ENCODE data around the gene RHBDL2.
"Not testable (repeated sequence)": the region's sequence is repeated elsewhere in the genome, so short reads cannot be mapped to it uniquely, and the experiment has no call there.

The RHBDL2 gene

GRCh38 chr1:38867208-38867607, 74.4 kb downstream of the RHBDL2 start:
- no peaks in the 10 kb centered on the region for H3K4me1 ChIP-seq (ENCODE audit: control insufficient read depth, insufficient read depth, low read length)
- H3K4me3 ChIP-seq (ENCODE audit: low read length): no peak overlapping the region
- H3K27me3 ChIP-seq (ENCODE audit: control insufficient read depth, insufficient read depth, low read length): no peaks in the 10 kb centered on the region
- no peaks in the 10 kb centered on the region for H3K36me3 ChIP-seq (ENCODE audit: control insufficient read depth, insufficient read depth, low read length)
- no peaks in the 10 kb centered on the region for H3K9me3 ChIP-seq (ENCODE audit: control insufficient read depth, low read length)
- no peak overlapping the region for H3K9ac ChIP-seq (ENCODE audit: low read length)

- Histone ChIP-seq H3K9ac (ENCODE audit: low read length) (no peak overlapping the region), H3K4me3 (ENCODE audit: low read length) (no peak overlapping the region), H3K4me1 (ENCODE audit: control insufficient read depth, insufficient read depth, low read length) (peaks cover 4% of the 10 kb centered on the region), H3K9me3 (ENCODE audit: control insufficient read depth, low read length) (no peaks in the 10 kb centered on the region), H3K36me3 (ENCODE audit: control insufficient read depth, insufficient read depth, low read length) (no peaks in the 10 kb centered on the region), H3K27me3 (ENCODE audit: control insufficient read depth, insufficient read depth, low read length) (no peaks in the 10 kb centered on the region)
Observed at GRCh38 chr1:38865112-38865715, 76.4 kb downstream of the RHBDL2 start.

GRCh38 chr1:38860454-38860795, 81.2 kb downstream of the RHBDL2 start:
- H3K4me1 ChIP-seq (ENCODE audit: control insufficient read depth, insufficient read depth, low read length): peaks cover 13% of the 10 kb centered on the region
- peak overlapping the region; percentile 77 for H3K9ac ChIP-seq (ENCODE audit: low read length)
- no peaks in the 10 kb centered on the region for H3K9me3 ChIP-seq (ENCODE audit: control insufficient read depth, low read length)
- peak overlapping the region; percentile 86 for H3K4me3 ChIP-seq (ENCODE audit: low read length)
- H3K36me3 ChIP-seq (ENCODE audit: control insufficient read depth, insufficient read depth, low read length): no peaks in the 10 kb centered on the region
- no peaks in the 10 kb centered on the region for H3K27me3 ChIP-seq (ENCODE audit: control insufficient read depth, insufficient read depth, low read length)

- no peaks in the 10 kb centered on the region for H3K9me3 ChIP-seq (ENCODE audit: control insufficient read depth, low read length)
- H3K36me3 ChIP-seq (ENCODE audit: control insufficient read depth, insufficient read depth, low read length): no peaks in the 10 kb centered on the region
- peak within 1 kb of the TSS; percentile 90 for H3K9ac ChIP-seq (ENCODE audit: low read length)
- H3K4me1 ChIP-seq (ENCODE audit: control insufficient read depth, insufficient read depth, low read length): peaks cover 13% of the 10 kb centered on the region
- no peaks in the 10 kb centered on the region for H3K27me3 ChIP-seq (ENCODE audit: control insufficient read depth, insufficient read depth, low read length)
- H3K4me3 ChIP-seq (ENCODE audit: low read length): peak within 1 kb of the TSS; percentile 86
Observed at GRCh38 chr1:38859561-38860453, 81.8 kb downstream of the RHBDL2 start, which contains the start of gene RRAGC. Gene RRAGC (minus strand): TSS chr1:38859772. CDS start chr1:38859646, 126 bp downstream.

GRCh38 chr1:38858833-38859560, 82.6 kb downstream of the RHBDL2 start:
- peak overlapping the region; percentile 53 for H3K4me3 ChIP-seq (ENCODE audit: low read length)
- peaks cover 13% of the 10 kb centered on the region for H3K4me1 ChIP-seq (ENCODE audit: control insufficient read depth, insufficient read depth, low read length)
- no peaks in the 10 kb centered on the region for H3K36me3 ChIP-seq (ENCODE audit: control insufficient read depth, insufficient read depth, low read length)
- H3K27me3 ChIP-seq (ENCODE audit: control insufficient read depth, insufficient read depth, low read length): no peaks in the 10 kb centered on the region
- peak overlapping the region; percentile 90 for H3K9ac ChIP-seq (ENCODE audit: low read length)
- no peaks in the 10 kb centered on the region for H3K9me3 ChIP-seq (ENCODE audit: control insufficient read depth, low read length)

- Histone ChIP-seq H3K36me3 (ENCODE audit: control insufficient read depth, insufficient read depth, low read length) (peaks cover 3% of the 10 kb centered on the region), H3K9ac (ENCODE audit: low read length) (no peak overlapping the region), H3K4me3 (ENCODE audit: low read length) (no peak overlapping the region), H3K27me3 (ENCODE audit: control insufficient read depth, insufficient read depth, low read length) (no peaks in the 10 kb centered on the region), H3K4me1 (ENCODE audit: control insufficient read depth, insufficient read depth, low read length) (peaks cover 7% of the 10 kb centered on the region), H3K9me3 (ENCODE audit: control insufficient read depth, low read length) (no peaks in the 10 kb centered on the region)
Observed at GRCh38 chr1:38852780-38853179, 88.8 kb downstream of the RHBDL2 start.

GRCh38 chr1:38848071-38848470, 93.6 kb downstream of the RHBDL2 start:
- H3K36me3 ChIP-seq (ENCODE audit: control insufficient read depth, insufficient read depth, low read length): peaks cover 3% of the 10 kb centered on the region
- no peaks in the 10 kb centered on the region for H3K4me1 ChIP-seq (ENCODE audit: control insufficient read depth, insufficient read depth, low read length)
- H3K4me3 ChIP-seq (ENCODE audit: low read length): no peak overlapping the region
- no peaks in the 10 kb centered on the region for H3K9me3 ChIP-seq (ENCODE audit: control insufficient read depth, low read length)
- no peak overlapping the region for H3K9ac ChIP-seq (ENCODE audit: low read length)
- H3K27me3 ChIP-seq (ENCODE audit: control insufficient read depth, insufficient read depth, low read length): no peaks in the 10 kb centered on the region

GRCh38 chr1:38846210-38846609, 95.4 kb downstream of the RHBDL2 start:
- no peaks in the 10 kb centered on the region for H3K4me1 ChIP-seq (ENCODE audit: control insufficient read depth, insufficient read depth, low read length)
- H3K9ac ChIP-seq (ENCODE audit: low read length): no peak overlapping the region
- H3K4me3 ChIP-seq (ENCODE audit: low read length): no peak overlapping the region
- H3K9me3 ChIP-seq (ENCODE audit: control insufficient read depth, low read length): no peaks in the 10 kb centered on the region
- no peaks in the 10 kb centered on the region for H3K27me3 ChIP-seq (ENCODE audit: control insufficient read depth, insufficient read depth, low read length)
- peaks cover 3% of the 10 kb centered on the region for H3K36me3 ChIP-seq (ENCODE audit: control insufficient read depth, insufficient read depth, low read length)

GRCh38 chr1:38845088-38845487, 96.5 kb downstream of the RHBDL2 start:
- not testable (repeated sequence) for H3K27me3 ChIP-seq (ENCODE audit: control insufficient read depth, insufficient read depth, low read length); H3K36me3 ChIP-seq (ENCODE audit: control insufficient read depth, insufficient read depth, low read length); H3K4me1 ChIP-seq (ENCODE audit: control insufficient read depth, insufficient read depth, low read length)

GRCh38 chr1:38840281-38840680, 101.3 kb downstream of the RHBDL2 start:
- no peak overlapping the region for H3K9ac ChIP-seq (ENCODE audit: low read length)
- no peak overlapping the region for H3K4me3 ChIP-seq (ENCODE audit: low read length)
- no peaks in the 10 kb centered on the region for H3K4me1 ChIP-seq (ENCODE audit: control insufficient read depth, insufficient read depth, low read length)
- H3K27me3 ChIP-seq (ENCODE audit: control insufficient read depth, insufficient read depth, low read length): no peaks in the 10 kb centered on the region
- no peaks in the 10 kb centered on the region for H3K36me3 ChIP-seq (ENCODE audit: control insufficient read depth, insufficient read depth, low read length)
- no peaks in the 10 kb centered on the region for H3K9me3 ChIP-seq (ENCODE audit: control insufficient read depth, low read length)

More at GRCh38 chr1:38845088-38845487, 96.5 kb downstream of the RHBDL2 start:
- H3K9me3 ChIP-seq (ENCODE audit: control insufficient read depth, low read length); H3K9ac ChIP-seq (ENCODE audit: low read length); H3K4me3 ChIP-seq (ENCODE audit: low read length): not testable (repeated sequence)

- no peak overlapping the region for H3K4me3 ChIP-seq (ENCODE audit: low read length)
- no peak overlapping the region for H3K9ac ChIP-seq (ENCODE audit: low read length)
- H3K4me1 ChIP-seq (ENCODE audit: control insufficient read depth, insufficient read depth, low read length): no peaks in the 10 kb centered on the region
- H3K36me3 ChIP-seq (ENCODE audit: control insufficient read depth, insufficient read depth, low read length): no peaks in the 10 kb centered on the region
- no peaks in the 10 kb centered on the region for H3K27me3 ChIP-seq (ENCODE audit: control insufficient read depth, insufficient read depth, low read length)
- no peaks in the 10 kb centered on the region for H3K9me3 ChIP-seq (ENCODE audit: control insufficient read depth, low read length)
Observed at GRCh38 chr1:38839363-38839762, 102.3 kb downstream of the RHBDL2 start.

GRCh38 chr1:38836316-38836715, 105.3 kb downstream of the RHBDL2 start:
- H3K27me3 ChIP-seq (ENCODE audit: control insufficient read depth, insufficient read depth, low read length); H3K9me3 ChIP-seq (ENCODE audit: control insufficient read depth, low read length); H3K9ac ChIP-seq (ENCODE audit: low read length); H3K4me3 ChIP-seq (ENCODE audit: low read length); H3K36me3 ChIP-seq (ENCODE audit: control insufficient read depth, insufficient read depth, low read length); H3K4me1 ChIP-seq (ENCODE audit: control insufficient read depth, insufficient read depth, low read length): not testable (repeated sequence)
